H9 (cell line): Measurements from ENCODE around the gene HKDC1. TPM values are rescaled to one million over a fixed set of nuclear protein-coding genes. Genes with fewer than 3 reads are reported as not detected.

Experiments used
- DNase-seq: peaks from one replicate; pipeline ENCODE4 v3.0.0-alpha.2; 2017
- H2AFZ ChIP-seq: one replicate; pipeline ENCODE4 v1.6.1; 2013; ENCODE audit warnings: mild to moderate bottlenecking, low read length, control low read depth, moderate library complexity
- H2AK5ac ChIP-seq: 2 replicates; pipeline ENCODE4 v1.6.1; 2013; ENCODE audit warnings: low read length, control low read depth, mixed read lengths; ENCODE audit not compliant: insufficient read length
- H2BK120ac ChIP-seq: one replicate; pipeline ENCODE4 v1.6.1; 2013; ENCODE audit warnings: low read depth, mild to moderate bottlenecking, low read length, control low read depth, inconsistent platforms; ENCODE audit not compliant: poor library complexity, severe bottlenecking
- H2BK12ac ChIP-seq: 2 replicates; pipeline ENCODE4 v1.6.1; 2013; ENCODE audit warnings: low read length, control low read depth, mixed read lengths, low read depth; ENCODE audit not compliant: insufficient read length
- H2BK15ac ChIP-seq: 2 replicates; pipeline ENCODE4 v1.6.1; 2013; ENCODE audit warnings: low read depth, low read length, control low read depth
- H2BK20ac ChIP-seq: one replicate; pipeline ENCODE4 v1.6.1; 2013; ENCODE audit warnings: low read depth, mild to moderate bottlenecking, low read length, control low read depth, inconsistent platforms; ENCODE audit not compliant: poor library complexity, severe bottlenecking
- H2BK5ac ChIP-seq: 2 replicates; pipeline ENCODE4 v1.6.1; 2013; ENCODE audit warnings: low read length, control low read depth, mixed read lengths; ENCODE audit not compliant: insufficient read length
- H3K14ac ChIP-seq: 2 replicates; pipeline ENCODE4 v1.6.1; 2013; ENCODE audit warnings: low read length, control low read depth; ENCODE audit not compliant: insufficient read depth
- H3K18ac ChIP-seq: 2 replicates; pipeline ENCODE4 v1.6.1; 2013; ENCODE audit warnings: low read depth, mild to moderate bottlenecking, mixed read lengths, low read length, control low read depth; ENCODE audit not compliant: insufficient read length
- H3K23ac ChIP-seq: 2 replicates; pipeline ENCODE4 v1.6.1; 2013; ENCODE audit warnings: low read length, control low read depth, mixed read lengths, low read depth; ENCODE audit not compliant: insufficient read length
- H3K23me2 ChIP-seq: 2 replicates; pipeline ENCODE4 v1.6.1; 2013; ENCODE audit warnings: low read depth, mild to moderate bottlenecking, mixed read lengths, low read length, control low read depth; ENCODE audit not compliant: insufficient read length, poor library complexity, severe bottlenecking
- H3K27ac ChIP-seq: 2 replicates; pipeline ENCODE4 v1.5.1; 2013; ENCODE audit warnings: low read length, control low read depth, mixed read lengths, low read depth; ENCODE audit not compliant: insufficient read length
- H3K27me3 ChIP-seq: 2 replicates; pipeline ENCODE4 v1.6.1; 2013; ENCODE audit warnings: low read length, control low read depth, inconsistent platforms; ENCODE audit not compliant: insufficient read depth
- H3K4ac ChIP-seq: 2 replicates; pipeline ENCODE4 v1.6.1; 2013; ENCODE audit warnings: low read depth, mild to moderate bottlenecking, control low read depth, inconsistent platforms, low read length, moderate library complexity
- H3K4me1 ChIP-seq: 2 replicates; pipeline ENCODE4 v1.6.1; 2013; ENCODE audit warnings: low read length, control low read depth, inconsistent platforms; ENCODE audit not compliant: insufficient read depth
- H3K4me2 ChIP-seq: 2 replicates; pipeline ENCODE4 v1.6.1; 2013; ENCODE audit warnings: low read length, control low read depth, mixed read lengths; ENCODE audit not compliant: insufficient read length, insufficient read depth
- H3K56ac ChIP-seq: 2 replicates; pipeline ENCODE4 v1.6.1; 2013; ENCODE audit warnings: low read depth, mild to moderate bottlenecking, mixed read lengths, low read length, control low read depth; ENCODE audit not compliant: insufficient read length
- H3K79me1 ChIP-seq: 2 replicates; pipeline ENCODE4 v1.6.1; 2013; ENCODE audit warnings: low read depth, mild to moderate bottlenecking, moderate library complexity, low read length, control low read depth, inconsistent platforms; ENCODE audit not compliant: insufficient read depth, poor library complexity, severe bottlenecking
- H3K79me2 ChIP-seq: 2 replicates; pipeline ENCODE4 v1.6.1; 2013; ENCODE audit warnings: low read length, control low read depth, inconsistent platforms; ENCODE audit not compliant: insufficient read depth
- H3K9ac ChIP-seq: 2 replicates; pipeline ENCODE4 v1.6.1; 2013; ENCODE audit warnings: low read length, control low read depth, mixed read lengths; ENCODE audit not compliant: insufficient read length; ENCODE audit errors: extremely low read depth
- H3K9me3 ChIP-seq: one replicate; pipeline ENCODE4 v1.6.1; 2013; ENCODE audit warnings: low read depth, low read length, inconsistent platforms; ENCODE audit not compliant: control insufficient read depth
- H3T11ph ChIP-seq: one replicate; pipeline ENCODE4 v1.6.1; 2013; ENCODE audit warnings: mild to moderate bottlenecking, low read length, control low read depth, inconsistent platforms
- H4K20me1 ChIP-seq: one replicate; pipeline ENCODE4 v1.6.1; 2013; ENCODE audit not compliant: control insufficient read depth, insufficient read length, insufficient read depth
- H4K5ac ChIP-seq: 2 replicates; pipeline ENCODE4 v1.6.1; 2013; ENCODE audit warnings: low read depth, mild to moderate bottlenecking, mixed read lengths, low read length, control low read depth; ENCODE audit not compliant: insufficient read length
- H4K8ac ChIP-seq: replicated peaks from 2 replicates; pipeline ENCODE4 v1.6.1; 2013; ENCODE audit warnings: low read length, control low read depth, mixed read lengths, low read depth; ENCODE audit not compliant: insufficient read length
- H4K91ac ChIP-seq: 2 replicates; pipeline ENCODE4 v1.6.1; 2013; ENCODE audit warnings: low read depth, mild to moderate bottlenecking, moderate library complexity, mixed read lengths, low read length, control low read depth; ENCODE audit not compliant: insufficient read length
- H3K27ac Mint-ChIP-seq, 3 experiments: 2 replicates in 2 of 3; 3 replicates in 1 of 3; pipeline ENCODE4 v1.8.0; 2020 to 2021; ENCODE audit warnings: mixed read lengths in 3 of 3, mild to moderate bottlenecking in 1 of 3, moderate library complexity in 1 of 3
- H3K27me3 Mint-ChIP-seq: 2 replicates; pipeline ENCODE4 v1.8.0; 2021; ENCODE audit warnings: low read depth, mild to moderate bottlenecking, moderate library complexity, mixed read lengths
- H3K36me3 Mint-ChIP-seq, 3 experiments: 2 replicates in 2 of 3; 3 replicates in 1 of 3; pipeline ENCODE4 v1.8.0; 2020 to 2021; ENCODE audit warnings: low read depth in 3 of 3, mixed read lengths in 3 of 3; ENCODE audit not compliant: insufficient read depth in 1 of 3
- H3K4me1 Mint-ChIP-seq, 2 experiments: 2 replicates each; pipeline ENCODE4 v1.8.0; 2020; ENCODE audit warnings: mixed read lengths in 2 of 2
- H3K4me3 Mint-ChIP-seq, 2 experiments: 2 replicates in 1 of 2; 3 replicates in 1 of 2; pipeline ENCODE4 v1.8.0; 2020 to 2021; ENCODE audit warnings: mild to moderate bottlenecking in 2 of 2, mixed read lengths in 2 of 2, moderate library complexity in 1 of 2
- H3K9me3 Mint-ChIP-seq, 2 experiments: 2 replicates in 1 of 2; 3 replicates in 1 of 2; pipeline ENCODE4 v1.8.0; 2020; ENCODE audit warnings: mild to moderate bottlenecking in 2 of 2, mixed read lengths in 2 of 2, moderate library complexity in 1 of 2
- CTCF ChIP-seq: fragments of 200-600 bp; sonication (generic); conservative IDR thresholded peaks from 3 replicates; pipeline ENCODE4 v1.8.0; 2021; ENCODE audit warnings: antibody characterized with exemption, mild to moderate bottlenecking
- WGBS: extraction: QIAGEN DNeasy Blood & Tissue Kit; methylation state at CpG from one replicate; pipeline ENCODE4 v1.1.7; 2013; ENCODE audit warnings: missing lambda C conversion rate, low lambda C conversion rate, mixed read lengths; ENCODE audit not compliant: insufficient read length; ENCODE audit errors: extremely low coverage; 5-methylcytosine and 5-hydroxymethylcytosine counted together
- total RNA-seq: library from RNA; stranded (reverse); gene quantifications from 2 replicates; pipeline ENCODE4 v1.2.1, GENCODE V29; 2021

Gene HKDC1
- total RNA-seq, 1 experiment from 2014 or later: not detected

GRCh38 chr10:69222157-69223027, 2.3 kb downstream of the HKDC1 start:
- H3K4ac ChIP-seq: no peak overlapping the region
- H2AFZ ChIP-seq: peak overlapping the region; percentile 76
- Mint-ChIP-seq H3K4me3 (no peak overlapping the region), H3K27me3 (peaks cover under 1% of the 10 kb centered on the region; the same call in 1 of the 2 replicates), H3K27ac (peak overlapping the region in 2 of 3 experiments; percentile 33 to 91; a peak in 3 of 7 replicates), H3K9me3 (no peaks in the 10 kb centered on the region), H3K4me1 (peaks cover 10 to 13% of the 10 kb centered on the region in 2 experiments), H3K36me3 (no peaks in the 10 kb centered on the region)
- no peak overlapping the region for H2AK5ac ChIP-seq
- H3K9me3 ChIP-seq: no peaks in the 10 kb centered on the region
- no peaks in the 10 kb centered on the region for H3K79me1 ChIP-seq
- no peak overlapping the region for H2BK20ac ChIP-seq
- H3K79me2 ChIP-seq: no peaks in the 10 kb centered on the region
- no peak overlapping the region for H3K4me2 ChIP-seq
- no peak overlapping the region for H2BK120ac ChIP-seq
- H2BK5ac ChIP-seq: no peak overlapping the region
- H3T11ph ChIP-seq: no peak overlapping the region
- H3K56ac ChIP-seq: no peak overlapping the region
- H4K8ac ChIP-seq: no peak overlapping the region
- no peaks in the 10 kb centered on the region for H3K27me3 ChIP-seq
- H4K91ac ChIP-seq: no peak overlapping the region
- H3K9ac ChIP-seq: no peak overlapping the region
- DNase-seq: peak; percentile 68
- no CpG with 5 or more reads among the region's 11 CpGs for WGBS
- H3K27ac ChIP-seq: no peak overlapping the region
- H3K23ac ChIP-seq: no peak overlapping the region
- H3K18ac ChIP-seq: peak overlapping the region; percentile 13
- no peaks in the 10 kb centered on the region for H4K20me1 ChIP-seq
- TF ChIP-seq CTCF: peak; percentile 85
- H3K23me2 ChIP-seq: no peaks in the 10 kb centered on the region
- H2BK12ac ChIP-seq: peak overlapping the region; percentile 53
- H2BK15ac ChIP-seq: 0 out of 2 replicates have a peak overlapping the region, but pooled peaks have one; percentile 9
- peak overlapping the region; percentile 32; the same call in 1 of the 2 replicates for H3K14ac ChIP-seq
- H3K4me1 ChIP-seq: peaks cover 4% of the 10 kb centered on the region; the same call in 1 of the 2 replicates
- no peak overlapping the region for H4K5ac ChIP-seq
